Measurements from ENCODE around the gene KPNA4. TPM values are rescaled to one million over a fixed set of nuclear protein-coding genes. Genes with fewer than 3 reads are reported as not detected.

KPNA4 gene
- total and polyA plus RNA-seq, 2 of the 4 experiments (the other 2 are of a cell fraction), result 12.9 to 46.1 TPM

GRCh38 chr3:160567774-160568173 is 2.4 kb upstream of the KPNA4 start:
- Histone ChIP-seq H2BK20ac (ENCODE audit: low read depth, low read length) (no peak overlapping the region), H3K4me1 (ENCODE audit: control insufficient read depth, insufficient read depth, low read length) (no peaks in the 10 kb centered on the region), H3K36me3 (ENCODE audit: control insufficient read depth, insufficient read depth, low read length) (no peaks in the 10 kb centered on the region; the same call in 1 of the 2 replicates), H2BK5ac (ENCODE audit: low read depth, low read length, poor library complexity, severe bottlenecking) (no peak overlapping the region), H4K8ac (ENCODE audit: low read depth in 2 of 2, low read length in 2 of 2) (no peak overlapping the region), H3K23ac (ENCODE audit: low read depth, low read length) (no peak overlapping the region), H2BK15ac (ENCODE audit: low read depth, low read length) (no peak overlapping the region), H2AK9ac (replicated peaks; ENCODE audit: low read depth, low read length, poor library complexity) (no peak overlapping the region), H3K14ac (replicated peaks; ENCODE audit: low read depth, low read length) (no peak overlapping the region), H3K9ac (ENCODE audit: low read depth, low read length) (no peak overlapping the region), H3K56ac (ENCODE audit: extremely low read depth, insufficient read depth, low read length) (no peak overlapping the region), H3K79me1 (ENCODE audit: low read depth in 1 of 2, low read length in 2 of 2) (peaks cover 16 to 27% of the 10 kb centered on the region in 2 experiments), H4K91ac (ENCODE audit: insufficient read depth, low read depth, low read length) (no peak overlapping the region), H3K9me1 (ENCODE audit: insufficient read depth, low read length) (no peaks in the 10 kb centered on the region; the same call in 1 of the 2 replicates), H3K4ac (ENCODE audit: low read depth, low read length) (no peak overlapping the region), H3K27me3 (ENCODE audit: control insufficient read depth, insufficient read depth, low read length) (no peaks in the 10 kb centered on the region), H3K4me3 (ENCODE audit: insufficient read depth, low read depth, low read length) (no peak overlapping the region), H2AK5ac (ENCODE audit: low read depth, low read length) (no peak overlapping the region), H3K27ac (ENCODE audit: insufficient read depth, low read length) (no peak overlapping the region), H3K9me3 (ENCODE audit: control insufficient read depth, insufficient read depth, low read length) (no peaks in the 10 kb centered on the region), H4K5ac (ENCODE audit: low read depth, low read length) (no peak overlapping the region), H2AFZ (replicated peaks; ENCODE audit: low read length, poor library complexity) (no peak overlapping the region), H4K20me1 (ENCODE audit: insufficient read depth, low read length) (peaks cover 22% of the 10 kb centered on the region), H2BK120ac (ENCODE audit: low read depth, low read length) (no peak overlapping the region), H3K4me2 (ENCODE audit: low read depth, low read length) (no peak overlapping the region), H3K18ac (ENCODE audit: low read depth, low read length) (no peak overlapping the region)
- no CpG with 5 or more reads among the region's 3 CpGs for WGBS, 2 experiments (ENCODE audit: extremely low coverage in 2 of 2, insufficient read length in 1 of 2)
- in situ Hi-C loops (cut with MboI; ENCODE audit: low sequenced_read_pairs), result loop anchor here (10.0 kb wide), 1 partner anchor 657 kb away; the partner anchor contains the start of gene NMD3
- TF ChIP-seq MAZ (IDR thresholded peaks at IDR 0.05; ENCODE audit: borderline replicate concordance, low read depth, low read length), result no peak
- TF ChIP-seq MAFK (IDR thresholded peaks at IDR 0.05; ENCODE audit: low read depth, low read length), result no peak
- no peak for TF ChIP-seq RCOR1 (IDR thresholded peaks at IDR 0.05; ENCODE audit: insufficient replicate concordance, low read length)
- no peak for TF ChIP-seq USF2 (IDR thresholded peaks at IDR 0.05; ENCODE audit: low read depth, low read length)
- TF ChIP-seq CTCF (conservative IDR thresholded peaks at IDR 0.05; ENCODE audit: low read depth, low read length), result no peak
- no peak for TF ChIP-seq NFE2L2 (IDR thresholded peaks at IDR 0.05; ENCODE audit: low read depth, low read length)
- TF ChIP-seq POLR2A (IDR thresholded peaks at IDR 0.05; ENCODE audit: low read depth, low read length), result no peak
- ChIA-PET POLR2A (ENCODE audit: unreplicated experiment) (no interaction called here), CTCF (interaction anchor here (0.7 kb wide), 1 partner anchor 33 kb away, joined by 3 read pairs; no protein-coding TSS in a partner anchor)
- intact Hi-C loops (cut with micrococcal nuclease), result loop anchor here (5.0 to 10.0 kb wide), 2 partner anchors 190 to 657 kb away; partner anchors contain the start of genes NMD3 and PPM1L
- no peak for ATAC-seq (ENCODE audit: low read depth)
- dilution Hi-C loops (cut with HindIII; ENCODE audit: low sequenced_read_pairs, unreplicated experiment), result no loop called here
- no TSS peak for BruUV-seq (replicated peaks)
- no peak for DNase-seq

All from IMR-90 (cell line).